IMR-90 (cell line): ENCODE results near the gene UBL4A.

ENCODE experiments used
- BHLHE40 ChIP-seq: fragments of 150-350 bp; IDR thresholded peaks from 2 replicates; pipeline ENCODE4 v1.6.1; 2016; ENCODE audit warnings: mild to moderate bottlenecking, low read depth, low read length
- CEBPB ChIP-seq: IDR thresholded peaks from 2 replicates; pipeline ENCODE4 v1.6.1; 2012; ENCODE audit warnings: low read depth, low read length, improper control_type of control experiment
- CHD1 ChIP-seq: IDR thresholded peaks from 2 replicates; pipeline ENCODE4 v1.6.1; 2012; ENCODE audit warnings: low read depth, low read length, improper control_type of control experiment
- MAFK ChIP-seq: IDR thresholded peaks from 2 replicates; pipeline ENCODE4 v1.6.1; 2012; ENCODE audit warnings: low read depth, low read length, improper control_type of control experiment
- MXI1 ChIP-seq: IDR thresholded peaks from 2 replicates; pipeline ENCODE4 v1.6.1; 2012; ENCODE audit warnings: low read depth, mild to moderate bottlenecking, low read length, moderate library complexity, borderline replicate concordance
- POLR2A ChIP-seq: IDR thresholded peaks from 2 replicates; pipeline ENCODE4 v1.6.1; 2012; ENCODE audit warnings: mild to moderate bottlenecking, low read depth, low read length
- RAD21 ChIP-seq: IDR thresholded peaks from 2 replicates; pipeline ENCODE4 v1.6.1; 2012; ENCODE audit warnings: low read length, improper control_type of control experiment
- RCOR1 ChIP-seq: IDR thresholded peaks from 2 replicates; pipeline ENCODE4 v1.6.1; 2012; ENCODE audit warnings: mild to moderate bottlenecking, low read length, improper control_type of control experiment; ENCODE audit not compliant: insufficient replicate concordance
- RFX5 ChIP-seq: IDR thresholded peaks from 2 replicates; pipeline ENCODE4 v1.8.0; 2012; ENCODE audit warnings: low read depth, mild to moderate bottlenecking, low read length, moderate library complexity
- SMC3 ChIP-seq: fragments of 150-350 bp; IDR thresholded peaks from 2 replicates; pipeline ENCODE4 v1.6.1; 2016; ENCODE audit warnings: low read depth, mild to moderate bottlenecking, antibody characterized with exemption, low read length, moderate library complexity
- TF ChIP-seq, protein P1 (sequence below): conservative IDR thresholded peaks from 2 replicates; pipeline ENCODE4 v1.5.1; 2012; ENCODE audit warnings: mild to moderate bottlenecking, low read depth, low read length, improper control_type of control experiment
- TF ChIP-seq, protein P2 (sequence below): fragments of 150-350 bp; IDR thresholded peaks from 2 replicates; pipeline ENCODE4 v1.6.1; 2017; ENCODE audit warnings: mild to moderate bottlenecking, antibody characterized with exemption, low read length, low read depth
- TF ChIP-seq, protein P3 (sequence below): fragments of 150-350 bp; IDR thresholded peaks from 2 replicates; pipeline ENCODE4 v1.6.1; 2016; ENCODE audit warnings: low read depth, mild to moderate bottlenecking, low read length, moderate library complexity, borderline replicate concordance

DNA sequence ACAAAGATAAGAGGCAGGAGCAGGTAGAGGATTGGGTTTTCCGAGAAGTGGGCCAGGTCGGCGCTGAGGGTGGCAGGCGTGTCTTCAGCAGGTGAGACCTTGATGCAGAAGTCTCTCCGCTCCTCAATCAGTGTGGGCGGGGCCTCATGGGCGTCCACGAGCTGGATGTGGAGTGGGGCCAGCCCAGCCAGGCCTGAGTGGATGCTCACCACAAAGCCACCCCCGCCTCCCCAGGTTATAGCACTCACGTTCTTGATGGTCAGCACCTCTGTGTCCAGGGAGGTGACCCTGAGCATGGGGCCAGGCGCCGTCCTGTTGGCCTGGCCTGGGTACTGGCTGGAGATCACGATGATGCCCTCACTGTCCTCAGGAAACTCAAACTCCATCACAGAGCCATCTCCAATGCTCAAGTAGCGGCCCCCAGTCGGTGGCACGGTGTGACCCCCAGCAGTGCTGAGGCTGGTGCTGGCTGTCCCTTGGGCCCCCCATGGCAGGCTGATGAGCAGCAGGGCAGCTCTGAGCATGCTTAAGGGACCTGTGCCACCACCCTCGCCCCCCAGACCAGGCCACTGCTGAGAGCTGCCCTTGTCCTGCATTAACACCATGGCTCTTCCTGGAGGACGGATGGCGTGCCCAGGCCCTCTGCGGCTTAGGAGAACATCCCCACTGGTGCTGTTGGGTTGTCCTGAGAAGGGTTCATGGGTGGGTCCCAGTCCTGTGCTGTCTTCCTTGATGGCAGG is 2.1 kb upstream of the UBL4A start:
- TF ChIP-seq POLR2A (no peak), RCOR1 (no peak), RFX5 (no peak), RAD21 (no peak), CHD1 (no peak), MAFK (no peak), SMC3 (no peak), BHLHE40 (no peak), MXI1 (no peak), CEBPB (no peak)
- TF ChIP-seq, protein P1, sequence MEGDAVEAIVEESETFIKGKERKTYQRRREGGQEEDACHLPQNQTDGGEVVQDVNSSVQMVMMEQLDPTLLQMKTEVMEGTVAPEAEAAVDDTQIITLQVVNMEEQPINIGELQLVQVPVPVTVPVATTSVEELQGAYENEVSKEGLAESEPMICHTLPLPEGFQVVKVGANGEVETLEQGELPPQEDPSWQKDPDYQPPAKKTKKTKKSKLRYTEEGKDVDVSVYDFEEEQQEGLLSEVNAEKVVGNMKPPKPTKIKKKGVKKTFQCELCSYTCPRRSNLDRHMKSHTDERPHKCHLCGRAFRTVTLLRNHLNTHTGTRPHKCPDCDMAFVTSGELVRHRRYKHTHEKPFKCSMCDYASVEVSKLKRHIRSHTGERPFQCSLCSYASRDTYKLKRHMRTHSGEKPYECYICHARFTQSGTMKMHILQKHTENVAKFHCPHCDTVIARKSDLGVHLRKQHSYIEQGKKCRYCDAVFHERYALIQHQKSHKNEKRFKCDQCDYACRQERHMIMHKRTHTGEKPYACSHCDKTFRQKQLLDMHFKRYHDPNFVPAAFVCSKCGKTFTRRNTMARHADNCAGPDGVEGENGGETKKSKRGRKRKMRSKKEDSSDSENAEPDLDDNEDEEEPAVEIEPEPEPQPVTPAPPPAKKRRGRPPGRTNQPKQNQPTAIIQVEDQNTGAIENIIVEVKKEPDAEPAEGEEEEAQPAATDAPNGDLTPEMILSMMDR = no peak
- TF ChIP-seq, protein P2, sequence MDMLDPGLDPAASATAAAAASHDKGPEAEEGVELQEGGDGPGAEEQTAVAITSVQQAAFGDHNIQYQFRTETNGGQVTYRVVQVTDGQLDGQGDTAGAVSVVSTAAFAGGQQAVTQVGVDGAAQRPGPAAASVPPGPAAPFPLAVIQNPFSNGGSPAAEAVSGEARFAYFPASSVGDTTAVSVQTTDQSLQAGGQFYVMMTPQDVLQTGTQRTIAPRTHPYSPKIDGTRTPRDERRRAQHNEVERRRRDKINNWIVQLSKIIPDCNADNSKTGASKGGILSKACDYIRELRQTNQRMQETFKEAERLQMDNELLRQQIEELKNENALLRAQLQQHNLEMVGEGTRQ = no peak
- TF ChIP-seq, protein P3, sequence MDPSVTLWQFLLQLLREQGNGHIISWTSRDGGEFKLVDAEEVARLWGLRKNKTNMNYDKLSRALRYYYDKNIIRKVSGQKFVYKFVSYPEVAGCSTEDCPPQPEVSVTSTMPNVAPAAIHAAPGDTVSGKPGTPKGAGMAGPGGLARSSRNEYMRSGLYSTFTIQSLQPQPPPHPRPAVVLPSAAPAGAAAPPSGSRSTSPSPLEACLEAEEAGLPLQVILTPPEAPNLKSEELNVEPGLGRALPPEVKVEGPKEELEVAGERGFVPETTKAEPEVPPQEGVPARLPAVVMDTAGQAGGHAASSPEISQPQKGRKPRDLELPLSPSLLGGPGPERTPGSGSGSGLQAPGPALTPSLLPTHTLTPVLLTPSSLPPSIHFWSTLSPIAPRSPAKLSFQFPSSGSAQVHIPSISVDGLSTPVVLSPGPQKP = no peak
